ENCODE measurements around the gene RHOBTB1. TPM values are rescaled to one million over a fixed set of nuclear protein-coding genes. Genes with fewer than 3 reads are reported as not detected.

RHOBTB1 gene
- total RNA-seq, 1 donor from 2014 or later, result 21.5 TPM

- no peaks in the 10 kb centered on the region for H4K20me1 ChIP-seq (ENCODE audit: low read depth)
- H3F3A ChIP-seq (ENCODE audit: low read depth), result no peaks in the 10 kb centered on the region
- H3K27me3 ChIP-seq, result no peaks in the 10 kb centered on the region
- Mint-ChIP-seq H3K4me3 (no peak overlapping the region), H3K36me3 (no peaks in the 10 kb centered on the region), H3K9me3 (no peaks in the 10 kb centered on the region), H3K4me1 (no peaks in the 10 kb centered on the region), H3K27me3 (ENCODE audit: insufficient read depth, low read depth) (no peaks in the 10 kb centered on the region), H3K27ac (no peak overlapping the region)
- H3K9me3 ChIP-seq (ENCODE audit: low read depth), result no peaks in the 10 kb centered on the region
- no peak overlapping the region for H3K27ac ChIP-seq
- no peaks in the 10 kb centered on the region for H3K36me3 ChIP-seq
- H3K4me2 ChIP-seq, result no peak overlapping the region
- no peak for DNase-seq (ENCODE audit: low spot score)
- no peak overlapping the region for H3K9ac ChIP-seq
- no peak overlapping the region for H2AFZ ChIP-seq (replicated peaks)
- H3K4me3 ChIP-seq, result no peak overlapping the region
- H3K79me2 ChIP-seq (ENCODE audit: low read depth), result no peaks in the 10 kb centered on the region
- TF ChIP-seq EZH2phosphoT487 (IDR thresholded peaks at IDR 0.05) (no peak), EZH2 (IDR thresholded peaks at IDR 0.05) (no peak), CTCF (IDR thresholded peaks at IDR 0.05) (no peak)
- no peaks in the 10 kb centered on the region for H3K4me1 ChIP-seq
Measured at GRCh38 chr10:60989400-60989876, 45.5 kb upstream of the RHOBTB1 start.

DNA sequence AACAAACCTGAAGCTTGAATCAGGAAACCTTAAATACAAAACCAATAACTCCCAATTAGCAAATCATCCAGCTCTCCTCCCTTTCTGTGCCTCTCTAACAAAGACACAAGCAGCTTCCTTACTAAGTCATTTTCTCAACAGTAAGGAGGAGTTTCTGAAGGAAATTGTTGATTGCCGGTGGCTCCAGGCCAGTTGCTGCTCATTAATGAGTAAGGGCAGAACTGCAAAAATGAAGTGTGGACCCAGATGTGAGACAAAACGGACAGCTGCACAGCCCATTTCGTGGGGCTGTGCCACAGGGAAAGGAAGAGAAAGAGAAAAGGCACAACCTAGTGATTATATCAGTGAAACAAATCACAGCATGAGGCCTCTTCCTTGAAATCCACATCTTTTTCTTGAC lies 42.8 kb upstream of the RHOBTB1 start:
- H3K27me3 Mint-ChIP-seq (ENCODE audit: insufficient read depth, low read depth), result no peaks in the 10 kb centered on the region
- Histone ChIP-seq H4K20me1 (ENCODE audit: low read depth) (no peaks in the 10 kb centered on the region), H3K79me2 (ENCODE audit: low read depth) (no peaks in the 10 kb centered on the region), H2AFZ (replicated peaks) (peak overlapping the region; percentile 90), H3K27ac (no peak overlapping the region), H3K4me2 (no peak overlapping the region), H3K4me3 (no peak overlapping the region), H3K9ac (no peak overlapping the region), H3K9me3 (ENCODE audit: low read depth) (no peaks in the 10 kb centered on the region), H3K36me3 (no peaks in the 10 kb centered on the region), H3F3A (ENCODE audit: low read depth) (no peaks in the 10 kb centered on the region), H3K27me3 (no peaks in the 10 kb centered on the region), H3K4me1 (no peaks in the 10 kb centered on the region)
- H3K4me1 Mint-ChIP-seq, result no peaks in the 10 kb centered on the region
- no peaks in the 10 kb centered on the region for H3K36me3 Mint-ChIP-seq
- no peak overlapping the region for H3K4me3 Mint-ChIP-seq
- no peaks in the 10 kb centered on the region for H3K9me3 Mint-ChIP-seq
- TF ChIP-seq CTCF (IDR thresholded peaks at IDR 0.05), result no peak
- no peak for TF ChIP-seq EZH2phosphoT487 (IDR thresholded peaks at IDR 0.05)
- no peak for TF ChIP-seq EZH2 (IDR thresholded peaks at IDR 0.05)
- no peak overlapping the region for H3K27ac Mint-ChIP-seq
- peak; percentile 9 for DNase-seq (ENCODE audit: low spot score)

DNA sequence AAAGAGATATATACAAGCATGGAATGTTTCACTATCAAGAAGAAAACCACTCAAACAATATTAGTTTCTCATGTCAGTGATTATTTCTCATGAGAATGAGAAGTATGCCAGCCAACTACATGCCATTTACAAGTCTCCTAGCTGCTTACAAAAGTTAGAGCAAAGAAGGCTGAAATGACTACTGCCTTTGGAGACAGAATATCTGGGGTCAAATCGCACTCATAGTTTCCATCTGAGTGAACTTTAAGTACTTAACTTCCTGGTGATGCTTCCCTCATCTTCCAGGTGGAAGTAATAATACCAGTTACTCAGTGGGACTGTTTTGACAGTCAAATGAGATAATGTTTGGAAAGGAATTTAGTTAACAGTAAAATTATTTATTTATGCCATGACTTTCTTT lies 42.0 kb upstream of the RHOBTB1 start:
- Histone ChIP-seq H3K79me2 (ENCODE audit: low read depth) (no peaks in the 10 kb centered on the region), H3K4me1 (no peaks in the 10 kb centered on the region), H3K27me3 (no peaks in the 10 kb centered on the region), H3K9me3 (ENCODE audit: low read depth) (no peaks in the 10 kb centered on the region), H3F3A (ENCODE audit: low read depth) (no peaks in the 10 kb centered on the region), H3K4me3 (no peak overlapping the region), H3K36me3 (no peaks in the 10 kb centered on the region), H3K27ac (no peak overlapping the region), H3K9ac (no peak overlapping the region), H2AFZ (replicated peaks) (no peak overlapping the region), H4K20me1 (ENCODE audit: low read depth) (no peaks in the 10 kb centered on the region), H3K4me2 (no peak overlapping the region)
- TF ChIP-seq EZH2 (IDR thresholded peaks at IDR 0.05) (no peak), EZH2phosphoT487 (IDR thresholded peaks at IDR 0.05) (no peak), CTCF (IDR thresholded peaks at IDR 0.05) (no peak)
- H3K4me3 Mint-ChIP-seq, result no peak overlapping the region
- no peak overlapping the region for H3K27ac Mint-ChIP-seq
- no peak for DNase-seq (ENCODE audit: low spot score)
- H3K4me1 Mint-ChIP-seq, result no peaks in the 10 kb centered on the region
- no peaks in the 10 kb centered on the region for H3K36me3 Mint-ChIP-seq
- no peaks in the 10 kb centered on the region for H3K27me3 Mint-ChIP-seq (ENCODE audit: insufficient read depth, low read depth)
- no peaks in the 10 kb centered on the region for H3K9me3 Mint-ChIP-seq
